WTC11 (cell line): ENCODE results near the gene PPP1R14C. TPM values are rescaled to one million over a fixed set of nuclear protein-coding genes. Genes with fewer than 3 reads are reported as not detected.

Source experiments
- ATAC-seq: fragments of 200-7000 bp; cut with Tn5 transposase; 2 replicates; pipeline ENCODE4 v1.10.0; 2021; ENCODE audit warnings: mild to moderate bottlenecking, moderate library complexity
- CTCF ChIA-PET: fragments of 300-600 bp; sonication (Branson Sonifier 250); formaldehyde crosslinking; loops from one replicate; lab custom pipeline; 2021; ENCODE audit warnings: antibody characterized with exemption; lab: Charles Lee
- POLR2A ChIA-PET: fragments of 350-600 bp; sonication (Branson Sonifier 250); formaldehyde crosslinking; loops from one replicate; lab custom pipeline; 2021; ENCODE audit warnings: antibody characterized with exemption; lab: Charles Lee
- DNase-seq: peaks from one replicate; pipeline ENCODE4 v3.0.0; 2021; ENCODE audit warnings: low spot score
- H3K27ac Mint-ChIP-seq: 2 replicates; pipeline ENCODE4 v1.8.0; 2021; ENCODE audit warnings: mixed read lengths
- H3K27me3 Mint-ChIP-seq: 2 replicates; pipeline ENCODE4 v1.8.0; 2021; ENCODE audit warnings: low read depth, mild to moderate bottlenecking, moderate library complexity, mixed read lengths
- H3K36me3 Mint-ChIP-seq: 2 replicates; pipeline ENCODE4 v1.8.0; 2021; ENCODE audit warnings: mixed read lengths
- H3K4me1 Mint-ChIP-seq: 2 replicates; pipeline ENCODE4 v1.8.0; 2022; ENCODE audit warnings: mixed read lengths
- H3K4me3 Mint-ChIP-seq: 2 replicates; pipeline ENCODE4 v1.8.0; 2021; ENCODE audit warnings: mild to moderate bottlenecking, moderate library complexity, mixed read lengths
- H3K9me3 Mint-ChIP-seq: 2 replicates; pipeline ENCODE4 v1.8.0; 2021; ENCODE audit warnings: mixed read lengths
- CDX4 ChIP-seq: fragments of 250-450 bp; sonication (Bioruptor Pico); IDR thresholded peaks from 2 replicates; pipeline ENCODE4 v1.9.0; 2021; ENCODE audit warnings: moderate library complexity, mild to moderate bottlenecking, inconsistent platforms, borderline replicate concordance
- ESRRA ChIP-seq: sonication (generic); formaldehyde crosslinking; IDR thresholded peaks from 2 replicates; pipeline ENCODE4 v1.8.1; 2022; ENCODE audit warnings: mild to moderate bottlenecking, missing genetic modification reagents, borderline replicate concordance
- IRF2 ChIP-seq: sonication (generic); formaldehyde crosslinking; IDR thresholded peaks from 2 replicates; pipeline ENCODE4 v1.8.0; 2022; ENCODE audit warnings: low read depth, missing genetic modification reagents, borderline replicate concordance
- NFATC4 ChIP-seq: fragments of 250-450 bp; sonication (Bioruptor Pico); IDR thresholded peaks from 2 replicates; pipeline ENCODE4 v1.9.0; 2021; ENCODE audit warnings: mild to moderate bottlenecking
- NR1H2 ChIP-seq: sonication (generic); formaldehyde crosslinking; IDR thresholded peaks from 2 replicates; pipeline ENCODE4 v1.9.0; 2021; ENCODE audit warnings: mild to moderate bottlenecking, moderate library complexity, missing genetic modification reagents
- ZMAT4 ChIP-seq: fragments of 250-450 bp; sonication (Bioruptor Pico); IDR thresholded peaks from 2 replicates; pipeline ENCODE4 v1.9.0; 2021; ENCODE audit warnings: mild to moderate bottlenecking
- ZNF263 ChIP-seq: sonication (generic); formaldehyde crosslinking; IDR thresholded peaks from 2 replicates; pipeline ENCODE4 v1.8.1; 2022; ENCODE audit warnings: low read depth, mild to moderate bottlenecking, moderate library complexity, missing genetic modification reagents
- ZNF317 ChIP-seq: sonication (generic); formaldehyde crosslinking; IDR thresholded peaks from 2 replicates; pipeline ENCODE4 v1.8.1; 2023; ENCODE audit warnings: low read depth, mild to moderate bottlenecking, moderate library complexity, missing genetic modification reagents, borderline replicate concordance
- ZNF532 ChIP-seq: fragments of 250-450 bp; sonication (Bioruptor Pico); IDR thresholded peaks from 2 replicates; pipeline ENCODE4 v1.9.0; 2021; ENCODE audit warnings: mild to moderate bottlenecking, borderline replicate concordance
- ZSCAN18 ChIP-seq: fragments of 250-450 bp; sonication (Bioruptor Pico); IDR thresholded peaks from 2 replicates; pipeline ENCODE4 v2.1.2; 2022; ENCODE audit warnings: mild to moderate bottlenecking, moderate library complexity
- total RNA-seq: library from RNA; stranded (reverse); gene quantifications from 3 replicates; pipeline ENCODE4 v1.2.3, GENCODE V29; 2021
- TF ChIP-seq, protein P1 (sequence below): sonication (generic); formaldehyde crosslinking; conservative IDR thresholded peaks from 2 replicates; pipeline ENCODE4 v1.8.1; 2023; ENCODE audit warnings: mild to moderate bottlenecking, low read depth, missing genetic modification reagents, moderate library complexity
- TF ChIP-seq, protein P2 (sequence below): sonication (generic); formaldehyde crosslinking; IDR thresholded peaks from 2 replicates; pipeline ENCODE4 v1.8.1; 2022; ENCODE audit warnings: low read depth, mild to moderate bottlenecking, moderate library complexity, missing genetic modification reagents, borderline replicate concordance

PPP1R14C gene
- total RNA-seq, 1 experiment from 2014 or later, result 1.1 TPM

DNA sequence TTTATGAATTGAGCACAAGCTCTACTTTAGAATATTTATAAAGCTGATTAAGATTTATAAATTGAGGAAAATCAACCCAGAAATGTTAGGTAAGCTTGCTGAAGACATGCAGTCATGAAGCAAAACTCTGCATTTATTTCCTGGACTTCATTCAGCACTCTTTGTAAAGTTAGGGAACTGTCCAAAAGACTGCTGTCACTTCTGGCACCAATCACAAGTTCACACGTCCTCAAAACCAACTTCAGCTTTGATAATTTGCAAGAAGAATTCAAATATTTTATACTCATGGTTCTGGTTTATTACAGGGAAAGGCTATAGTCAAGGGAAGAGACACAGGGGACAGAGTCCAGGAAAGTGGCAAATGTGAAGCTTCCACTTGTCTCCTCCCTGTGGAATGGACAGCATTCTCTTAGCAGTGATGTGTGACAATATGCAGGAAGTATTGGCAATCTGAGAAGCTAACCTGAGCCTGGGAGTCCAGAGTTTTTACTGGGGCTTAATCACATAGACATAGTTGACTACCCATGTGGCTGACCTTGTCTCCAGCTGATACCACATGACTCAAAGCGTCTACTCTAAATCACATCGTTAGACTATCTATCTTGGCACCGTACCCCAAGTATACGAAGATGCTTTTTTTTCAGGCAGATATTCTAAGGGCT, 85.4 kb downstream of the PPP1R14C start:
- ChIA-PET POLR2A (no interaction called here), CTCF (interaction anchor here (1.4 kb wide), 1 partner anchor 157 kb away, joined by 4 read pairs; no protein-coding TSS in a partner anchor)
- TF ChIP-seq NFATC4 (no peak), CDX4 (CRISPR knock-in tag) (no peak), ZMAT4 (no peak), ZNF317 (CRISPR knock-in tag) (no peak), ZSCAN18 (no peak), NR1H2 (CRISPR knock-in tag) (no peak), IRF2 (CRISPR knock-in tag) (no peak)
- TF ChIP-seq, protein P1, sequence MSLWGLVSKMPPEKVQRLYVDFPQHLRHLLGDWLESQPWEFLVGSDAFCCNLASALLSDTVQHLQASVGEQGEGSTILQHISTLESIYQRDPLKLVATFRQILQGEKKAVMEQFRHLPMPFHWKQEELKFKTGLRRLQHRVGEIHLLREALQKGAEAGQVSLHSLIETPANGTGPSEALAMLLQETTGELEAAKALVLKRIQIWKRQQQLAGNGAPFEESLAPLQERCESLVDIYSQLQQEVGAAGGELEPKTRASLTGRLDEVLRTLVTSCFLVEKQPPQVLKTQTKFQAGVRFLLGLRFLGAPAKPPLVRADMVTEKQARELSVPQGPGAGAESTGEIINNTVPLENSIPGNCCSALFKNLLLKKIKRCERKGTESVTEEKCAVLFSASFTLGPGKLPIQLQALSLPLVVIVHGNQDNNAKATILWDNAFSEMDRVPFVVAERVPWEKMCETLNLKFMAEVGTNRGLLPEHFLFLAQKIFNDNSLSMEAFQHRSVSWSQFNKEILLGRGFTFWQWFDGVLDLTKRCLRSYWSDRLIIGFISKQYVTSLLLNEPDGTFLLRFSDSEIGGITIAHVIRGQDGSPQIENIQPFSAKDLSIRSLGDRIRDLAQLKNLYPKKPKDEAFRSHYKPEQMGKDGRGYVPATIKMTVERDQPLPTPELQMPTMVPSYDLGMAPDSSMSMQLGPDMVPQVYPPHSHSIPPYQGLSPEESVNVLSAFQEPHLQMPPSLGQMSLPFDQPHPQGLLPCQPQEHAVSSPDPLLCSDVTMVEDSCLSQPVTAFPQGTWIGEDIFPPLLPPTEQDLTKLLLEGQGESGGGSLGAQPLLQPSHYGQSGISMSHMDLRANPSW (CRISPR knock-in tag), result no peak
- ATAC-seq (no peak), DNase-seq (no peak)
- peaks cover 45% of the 10 kb centered on the region for H3K4me1 Mint-ChIP-seq
- H3K27me3 Mint-ChIP-seq, result peaks cover 72% of the 10 kb centered on the region
- H3K9me3 Mint-ChIP-seq, result peaks cover 13% of the 10 kb centered on the region
- no peak overlapping the region for H3K4me3 Mint-ChIP-seq
- H3K27ac Mint-ChIP-seq, result no peak overlapping the region
- H3K36me3 Mint-ChIP-seq, result no peaks in the 10 kb centered on the region

DNA sequence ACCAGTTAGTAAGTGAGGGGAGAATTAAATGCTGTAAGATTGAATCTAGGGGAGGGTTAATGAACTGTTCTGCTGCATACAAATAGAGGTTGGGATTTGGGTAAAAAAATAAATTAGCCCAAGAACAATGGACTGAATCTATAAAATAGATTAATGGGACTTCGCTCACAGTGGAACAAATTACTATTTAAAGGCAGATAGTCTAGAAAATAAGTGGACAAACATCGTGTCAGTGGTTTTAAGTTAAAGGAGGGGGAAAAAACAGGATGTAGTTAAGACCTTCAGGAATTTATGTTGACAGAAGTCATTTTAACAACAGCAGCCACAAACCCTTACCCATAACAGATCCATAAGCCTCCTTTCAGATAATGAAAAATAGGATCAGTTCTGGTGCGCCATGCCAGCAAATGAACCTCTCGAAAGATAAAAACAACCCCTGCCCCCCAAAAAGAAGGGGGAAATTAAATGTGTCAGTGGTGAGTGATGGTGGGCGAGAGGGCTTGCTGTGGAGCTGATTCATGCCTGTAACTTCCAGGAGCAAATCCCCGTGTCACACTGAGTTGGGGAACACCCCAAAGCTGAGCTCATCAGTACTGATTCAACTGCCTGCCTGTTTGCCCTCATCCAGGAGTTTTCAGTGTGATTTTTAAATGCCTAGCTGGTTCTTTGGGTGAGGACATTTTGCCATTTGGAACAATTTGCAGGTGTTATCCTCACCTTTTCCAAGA, 86.8 kb downstream of the PPP1R14C start:
- no peak for DNase-seq
- Mint-ChIP-seq H3K27me3 (peaks cover 68% of the 10 kb centered on the region), H3K27ac (no peak overlapping the region)
- CTCF ChIA-PET, result interaction anchor here (1.4 kb wide), 1 partner anchor 158 kb away, joined by 4 read pairs; no protein-coding TSS in a partner anchor
- no peak for ATAC-seq
- TF ChIP-seq, protein P2, sequence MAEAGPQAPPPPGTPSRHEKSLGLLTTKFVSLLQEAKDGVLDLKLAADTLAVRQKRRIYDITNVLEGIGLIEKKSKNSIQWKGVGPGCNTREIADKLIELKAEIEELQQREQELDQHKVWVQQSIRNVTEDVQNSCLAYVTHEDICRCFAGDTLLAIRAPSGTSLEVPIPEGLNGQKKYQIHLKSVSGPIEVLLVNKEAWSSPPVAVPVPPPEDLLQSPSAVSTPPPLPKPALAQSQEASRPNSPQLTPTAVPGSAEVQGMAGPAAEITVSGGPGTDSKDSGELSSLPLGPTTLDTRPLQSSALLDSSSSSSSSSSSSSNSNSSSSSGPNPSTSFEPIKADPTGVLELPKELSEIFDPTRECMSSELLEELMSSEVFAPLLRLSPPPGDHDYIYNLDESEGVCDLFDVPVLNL (CRISPR knock-in tag), result no peak
- TF ChIP-seq ZNF263 (CRISPR knock-in tag) (no peak), IRF2 (CRISPR knock-in tag) (no peak), ESRRA (CRISPR knock-in tag) (no peak), ZNF532 (CRISPR knock-in tag) (no peak)
- TF ChIP-seq, all 79 proteins: peak for 0
- Mint-ChIP-seq H3K4me1 (peaks cover 42% of the 10 kb centered on the region), H3K4me3 (no peak overlapping the region), H3K9me3 (peaks cover 9% of the 10 kb centered on the region), H3K36me3 (no peaks in the 10 kb centered on the region)
- POLR2A ChIA-PET, result no interaction called here
